ENCODE measurements around the gene ACTR5. TPM values are rescaled to one million over a fixed set of nuclear protein-coding genes. Genes with fewer than 3 reads are reported as not detected.

Gene ACTR5
- total RNA-seq, 1 experiment from 2014 or later, result 22.0 TPM

- intact Hi-C loops (cut with micrococcal nuclease), result no loop called here
These were observed 12.7 kb downstream of the ACTR5 start for GRCh38 chr20:38760978-38761377.

More at GRCh38 chr20:38760978-38761377, 12.7 kb downstream of the ACTR5 start:
- no peak for ATAC-seq
- ChIA-PET RAD21 (ENCODE audit: low non-redundant PET in 1 of 2, low total read pairs in 2 of 2, uncharacterized antibody in 2 of 2, unreplicated experiment in 2 of 2) (no interaction called here), POLR2A (no interaction called here), CTCF (no interaction called here)
- TF ChIP-seq POLR2A (IDR thresholded peaks at IDR 0.05; ENCODE audit: borderline replicate concordance, extremely low read depth, insufficient read depth, insufficient read length) (no peak), MAX (IDR thresholded peaks at IDR 0.05) (no peak), FOSL1 (IDR thresholded peaks at IDR 0.05; ENCODE audit: low read depth) (no peak), ZBTB33 (IDR thresholded peaks at IDR 0.05; ENCODE audit: extremely low read depth, insufficient replicate concordance, low read length) (no peak), EZH2 (IDR thresholded peaks at IDR 0.05) (no peak), EZH2phosphoT487 (IDR thresholded peaks at IDR 0.05; ENCODE audit: borderline replicate concordance) (no peak), ZNF274 (IDR thresholded peaks at IDR 0.05; ENCODE audit: low read depth, low read length) (no peak), ATF3 (IDR thresholded peaks at IDR 0.05) (no peak), RAD21 (IDR thresholded peaks at IDR 0.05; ENCODE audit: low read depth) (no peak), ZFX (IDR thresholded peaks at IDR 0.05) (no peak)
- Histone ChIP-seq H3K9me3 (ENCODE audit: control insufficient read depth in 1 of 2, insufficient read depth in 1 of 2, low read depth in 1 of 2, low read length in 2 of 2) (no peaks in the 10 kb centered on the region), H3K9me2 (ENCODE audit: insufficient read depth) (no peaks in the 10 kb centered on the region), H3K9ac (ENCODE audit: low read length) (no peak overlapping the region), H3K79me2 (ENCODE audit: insufficient read depth, low read length) (no peaks in the 10 kb centered on the region), H3K4me2 (ENCODE audit: low read length) (no peak overlapping the region), H3K4me1 (ENCODE audit: control insufficient read depth in 1 of 2, insufficient read depth in 2 of 2, low read length in 2 of 2) (peaks cover 38 to 57% of the 10 kb centered on the region in 2 experiments), H3K4me3 (replicated peaks in 1 of 2; ENCODE audit: low read depth in 1 of 2, low read length in 2 of 2) (no peak overlapping the region), H4K20me1 (ENCODE audit: insufficient read depth) (no peaks in the 10 kb centered on the region), H3K27ac (ENCODE audit: low read depth, low read length) (no peak overlapping the region), H3K27me3 (ENCODE audit: insufficient read depth, low read length) (no peaks in the 10 kb centered on the region), H2AFZ (ENCODE audit: low read depth, low read length, poor library complexity, severe bottlenecking) (no peak overlapping the region), H3K36me3 (ENCODE audit: control insufficient read depth in 1 of 2, insufficient read depth in 2 of 2, low read length in 2 of 2) (peaks cover 24 to 44% of the 10 kb centered on the region in 2 experiments; a peak in 3 of 4 replicates)
- DNase-seq (ENCODE audit: low read depth, low spot score), result no peak
- BruUV-seq (replicated peaks), result no TSS peak

All from HCT116 (cell line).